GM12892 (cell line): ENCODE data around the gene NELL2.

ENCODE experiments used
- POLR2A ChIP-seq: IDR thresholded peaks from 2 replicates; pipeline ENCODE4 v1.6.1; 2011; ENCODE audit warnings: low read depth, low read length, control low read depth
- POLR2AphosphoS5 ChIP-seq: IDR thresholded peaks from 2 replicates; pipeline ENCODE4 v1.6.1; 2011; ENCODE audit warnings: low read depth, low read length, control low read depth

DNA sequence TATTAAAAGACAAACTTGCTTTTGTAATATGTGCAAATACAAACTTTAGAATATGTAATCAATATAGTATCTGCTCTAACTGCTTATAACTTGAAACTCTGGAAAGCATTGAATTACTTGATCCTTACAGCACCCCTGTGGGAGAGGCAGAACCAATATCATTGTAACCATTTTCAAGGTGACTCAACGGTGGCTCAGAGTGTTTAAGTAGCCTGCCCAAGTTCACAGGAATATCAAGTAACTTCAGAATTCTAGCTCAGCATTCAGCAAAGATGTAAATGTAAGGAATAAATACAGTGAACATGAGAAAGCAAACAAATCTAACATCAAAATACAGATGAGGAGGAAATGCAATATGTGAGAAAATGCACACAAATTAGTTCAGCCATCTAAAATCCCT lies 264.6 kb downstream of the NELL2 start:
- TF ChIP-seq POLR2A = no peak
- no peak for TF ChIP-seq POLR2AphosphoS5
